ENCODE results near the gene PPP1R1B. TPM values are rescaled to one million over a fixed set of nuclear protein-coding genes. Genes with fewer than 3 reads are reported as not detected.

The PPP1R1B gene
- total and polyA plus RNA-seq, 2 experiments from 2014 or later: 3.4 to 5.4 TPM

- H3K4me1 ChIP-seq (ENCODE audit: insufficient read depth): 0 out of 2 replicates have a peak, but pooled peaks cover 5% of the 10 kb centered on the region
- no peaks in the 10 kb centered on the region for H3F3A ChIP-seq (replicated peaks; ENCODE audit: low read depth)
- ATAC-seq (peak; percentile 45), DNase-seq (ENCODE audit: low spot score) (no peak)
- no peaks in the 10 kb centered on the region for H3K9me3 Mint-ChIP-seq
- no peaks in the 10 kb centered on the region for H3K36me3 ChIP-seq (ENCODE audit: insufficient read depth)
- peaks cover 5% of the 10 kb centered on the region; the same call in 1 of the 3 replicates for H3K36me3 Mint-ChIP-seq (ENCODE audit: low read depth)
- no peaks in the 10 kb centered on the region for H3K27me3 ChIP-seq (ENCODE audit: insufficient read depth)
- H4K20me1 ChIP-seq (replicated peaks; ENCODE audit: insufficient read depth): no peaks in the 10 kb centered on the region
- H3K4me3 Mint-ChIP-seq: no peak overlapping the region
- H2AFZ ChIP-seq: no peak overlapping the region
- no peak for TF ChIP-seq ZNF462 (CRISPR knock-in tag; IDR thresholded peaks at IDR 0.05)
- TF ChIP-seq CTCF (conservative IDR thresholded peaks at IDR 0.05; ENCODE audit: low read depth in 2 of 2): no peak
- TF ChIP-seq STAT1 (IDR thresholded peaks at IDR 0.05; ENCODE audit: unreplicated experiment): no peak
- TF ChIP-seq JUNB (IDR thresholded peaks at IDR 0.05; ENCODE audit: unreplicated experiment): no peak
- no peak for TF ChIP-seq POLR2AphosphoS5 (IDR thresholded peaks at IDR 0.05; ENCODE audit: low read depth)
- no peak for TF ChIP-seq EZH2phosphoT487 (IDR thresholded peaks at IDR 0.05; ENCODE audit: unreplicated experiment)
- no peak for TF ChIP-seq ZNF114 (CRISPR knock-in tag; IDR thresholded peaks at IDR 0.05)
- TF ChIP-seq REST (IDR thresholded peaks at IDR 0.05; ENCODE audit: unreplicated experiment): no peak
- no peak for TF ChIP-seq ZNF331 (CRISPR knock-in tag; IDR thresholded peaks at IDR 0.05; ENCODE audit: low read depth)
- no peak for TF ChIP-seq CREB1 (CRISPR knock-in tag; IDR thresholded peaks at IDR 0.05; ENCODE audit: low read depth)
- no peak for TF ChIP-seq ETS1 (IDR thresholded peaks at IDR 0.05)
- TF ChIP-seq NANOG (IDR thresholded peaks at IDR 0.05; ENCODE audit: borderline replicate concordance): no peak
- no peak for TF ChIP-seq EZH2 (IDR thresholded peaks at IDR 0.05; ENCODE audit: low read depth, unreplicated experiment)
- H3K27me3 Mint-ChIP-seq (ENCODE audit: insufficient read depth, low read depth, poor library complexity): peaks cover 35% of the 10 kb centered on the region
- no peak overlapping the region for H3K27ac Mint-ChIP-seq
- H3K27ac ChIP-seq (ENCODE audit: low read depth): peak overlapping the region; percentile 50; the same call in 1 of the 2 replicates
- no peaks in the 10 kb centered on the region for H3K79me2 ChIP-seq (replicated peaks; ENCODE audit: insufficient read depth)
- H3K9me2 ChIP-seq (ENCODE audit: insufficient read depth): no peaks in the 10 kb centered on the region
- no peak overlapping the region for H3K4me3 ChIP-seq
- no peak overlapping the region for H3K4me2 ChIP-seq
- H3K4me1 Mint-ChIP-seq: peaks cover 30% of the 10 kb centered on the region
These were observed 48.1 kb downstream of the PPP1R1B start for GRCh38 chr17:39674702-39675389.

Data from GM23338 (cell line).